Measurements from ENCODE around the gene MYBPC2. TPM values are rescaled to one million over a fixed set of nuclear protein-coding genes. Genes with fewer than 3 reads are reported as not detected.
A peak's percentile ranks its signal among the peaks of the same experiment; 100 is the strongest.
"Not testable (repeated sequence)": the region's sequence is repeated elsewhere in the genome, so short reads cannot be mapped to it uniquely, and the experiment has no call there.

The MYBPC2 gene
- 1 to 10 TPM in 1 of 2 donors, under 1 TPM in 1; 0.86 to 1.3 TPM for total RNA-seq

GRCh38 chr19:50432221-50433028, at the start of gene MYBPC2:
MYBPC2 (plus strand) TSS chr19:50432892; CDS start chr19:50432954, 62 bp downstream.
- no peak for DNase-seq
- ATAC-seq (replicated peaks in 1 of 2), result no peak
- peaks cover 20% of the 10 kb centered on the region for H3K4me1 Mint-ChIP-seq (ENCODE audit: low read depth)
- H3K27me3 Mint-ChIP-seq (ENCODE audit: low read depth), result peaks cover 56% of the 10 kb centered on the region
- no peaks in the 10 kb centered on the region for H3K9me3 Mint-ChIP-seq
- H3K27ac Mint-ChIP-seq, result peak within 1 kb of the TSS; percentile 84
- H3K4me3 Mint-ChIP-seq, result peak within 1 kb of the TSS; percentile 91 to 92
- H3K36me3 Mint-ChIP-seq (ENCODE audit: insufficient read depth in 2 of 2), result no peaks in the 10 kb centered on the region

DNA sequence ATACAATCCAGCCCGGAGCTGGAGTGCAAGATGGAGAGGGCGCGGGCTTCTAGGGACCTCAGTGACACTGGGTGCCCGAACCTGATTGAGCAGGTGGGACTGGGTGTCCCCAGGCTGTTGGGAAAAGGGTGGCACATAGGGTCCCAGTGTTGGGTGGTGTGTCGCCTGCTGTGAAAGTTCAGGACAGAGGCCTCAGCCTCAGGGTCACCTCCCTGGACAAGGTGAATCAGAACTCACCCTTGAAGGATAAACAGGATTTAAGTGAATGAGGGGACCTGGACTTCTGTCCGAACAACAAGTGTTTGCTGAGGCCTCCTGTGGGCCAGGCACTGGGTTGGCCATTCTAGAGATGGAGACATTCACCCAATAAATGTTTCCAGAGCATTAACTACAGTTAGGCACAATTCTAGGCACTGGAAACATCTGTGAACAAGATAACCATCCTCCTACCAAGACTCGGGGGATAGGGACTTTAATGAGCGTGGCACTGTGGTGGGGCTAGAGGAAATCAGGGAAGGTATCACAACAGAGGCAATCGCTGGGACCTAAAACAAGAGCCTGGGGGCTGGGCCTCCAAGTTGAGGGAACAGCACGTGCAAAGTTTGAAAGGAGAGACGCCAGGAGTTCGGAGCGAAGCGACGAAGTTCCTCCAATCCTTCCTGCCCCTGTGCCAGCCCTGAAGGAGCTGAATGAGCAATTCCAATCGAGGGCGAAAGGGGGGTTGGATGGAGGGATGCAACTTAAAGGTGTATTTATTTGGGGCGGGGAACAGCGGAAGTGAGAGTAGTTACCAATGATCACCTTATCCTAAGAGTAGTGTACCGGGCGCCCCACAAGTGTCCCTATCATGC, 49.5 kb upstream of the MYBPC2 start:
- Mint-ChIP-seq H3K27me3 (ENCODE audit: low read depth) (no peaks in the 10 kb centered on the region), H3K4me1 (ENCODE audit: low read depth) (peaks cover 46% of the 10 kb centered on the region), H3K9me3 (no peaks in the 10 kb centered on the region), H3K27ac (peak overlapping the region; percentile 55), H3K36me3 (ENCODE audit: insufficient read depth in 2 of 2) (peaks cover 12 to 23% of the 10 kb centered on the region in 2 donors), H3K4me3 (peak overlapping the region; percentile 88 to 98)
- ATAC-seq (replicated peaks in 1 of 2) (no peak), DNase-seq (no peak)

GRCh38 chr19:50383852-50384684, 48.6 kb upstream of the MYBPC2 start, which contains the start of gene POLD1:
POLD1 (plus strand) TSS chr19:50384347; CDS start chr19:50398852, 14,505 bp downstream.
- no peaks in the 10 kb centered on the region for H3K9me3 Mint-ChIP-seq
- H3K4me1 Mint-ChIP-seq (ENCODE audit: low read depth), result peaks cover 46% of the 10 kb centered on the region
- peaks cover 12 to 27% of the 10 kb centered on the region in 2 donors for H3K36me3 Mint-ChIP-seq (ENCODE audit: insufficient read depth in 2 of 2)
- peak within 1 kb of the TSS; percentile 74 for H3K27ac Mint-ChIP-seq
- DNase-seq (peak; percentile 99), ATAC-seq (replicated peaks in 1 of 2) (peak; percentile 90 to 92)
- no peaks in the 10 kb centered on the region for H3K27me3 Mint-ChIP-seq (ENCODE audit: low read depth)
- peak within 1 kb of the TSS; percentile 88 to 98 for H3K4me3 Mint-ChIP-seq

DNA sequence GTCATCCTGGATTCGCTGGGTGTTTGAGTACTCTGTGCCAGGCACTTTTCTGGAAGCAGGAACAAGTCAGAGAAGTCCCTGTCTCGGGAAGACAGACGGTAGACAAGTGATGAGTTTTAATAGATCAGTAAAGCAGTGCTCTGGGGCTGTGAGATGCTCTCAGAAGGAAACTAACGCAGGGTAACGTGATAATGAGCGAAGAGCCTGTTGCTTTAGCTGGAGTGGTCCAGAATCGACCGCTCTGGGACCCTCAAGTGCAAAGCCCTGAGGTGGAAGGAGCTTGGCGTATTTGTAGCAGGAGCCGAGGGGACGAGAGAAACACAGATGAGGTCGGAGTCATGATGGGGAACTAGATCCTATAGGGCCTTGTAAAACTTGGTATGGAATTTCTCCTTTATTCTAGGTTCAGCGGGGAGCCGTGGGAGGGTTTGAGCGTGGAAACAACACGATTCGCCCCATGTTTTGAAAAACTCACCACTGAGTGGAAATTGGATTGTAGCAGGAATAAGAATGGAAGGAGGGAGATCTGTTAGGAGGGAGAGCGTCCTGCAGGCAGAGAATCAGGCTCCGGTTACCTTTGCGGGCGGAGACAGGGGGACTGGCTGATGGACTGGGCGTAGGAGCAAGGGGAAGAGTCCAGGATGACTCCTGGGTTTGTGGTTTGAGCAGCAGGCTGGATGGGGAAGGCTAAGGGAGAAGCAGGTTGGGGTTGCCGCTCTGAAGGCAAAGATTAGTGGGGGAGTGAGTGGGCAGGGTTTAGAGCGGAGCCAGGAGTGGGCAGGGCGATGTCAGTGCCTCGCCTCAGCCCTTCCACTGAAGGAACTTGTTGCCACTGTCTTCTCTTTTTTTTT, 47.8 kb upstream of the MYBPC2 start:
- no peaks in the 10 kb centered on the region for H3K27me3 Mint-ChIP-seq (ENCODE audit: low read depth)
- peak overlapping the region; percentile 88 to 98 for H3K4me3 Mint-ChIP-seq
- H3K9me3 Mint-ChIP-seq, result no peaks in the 10 kb centered on the region
- DNase-seq, result no peak
- H3K27ac Mint-ChIP-seq, result peak overlapping the region; percentile 74
- peaks cover 46% of the 10 kb centered on the region for H3K4me1 Mint-ChIP-seq (ENCODE audit: low read depth)
- ATAC-seq (replicated peaks in 1 of 2), result no peak
- H3K36me3 Mint-ChIP-seq (ENCODE audit: insufficient read depth in 2 of 2), result peaks cover 11 to 23% of the 10 kb centered on the region in 2 donors

GRCh38 chr19:50387176-50387867, 45.4 kb upstream of the MYBPC2 start:
- Mint-ChIP-seq H3K9me3 (no peaks in the 10 kb centered on the region), H3K4me1 (ENCODE audit: low read depth) (peaks cover 46% of the 10 kb centered on the region), H3K27me3 (ENCODE audit: low read depth) (no peaks in the 10 kb centered on the region)

GRCh38 chr19:50387868-50388245, 44.8 kb upstream of the MYBPC2 start:
- no peaks in the 10 kb centered on the region for H3K9me3 Mint-ChIP-seq
- no peak for ATAC-seq (replicated peaks in 1 of 2)
- H3K27me3 Mint-ChIP-seq (ENCODE audit: low read depth), result no peaks in the 10 kb centered on the region
- peaks cover 43% of the 10 kb centered on the region for H3K4me1 Mint-ChIP-seq (ENCODE audit: low read depth)
- DNase-seq, result no peak
- no peak overlapping the region for H3K4me3 Mint-ChIP-seq
- peak overlapping the region; percentile 18 for H3K27ac Mint-ChIP-seq
- peaks cover 13 to 31% of the 10 kb centered on the region in 2 donors for H3K36me3 Mint-ChIP-seq (ENCODE audit: insufficient read depth in 2 of 2)

More at GRCh38 chr19:50387176-50387867, 45.4 kb upstream of the MYBPC2 start:
- Mint-ChIP-seq H3K36me3 (ENCODE audit: insufficient read depth in 2 of 2) (peaks cover 13 to 30% of the 10 kb centered on the region in 2 donors), H3K27ac (peak overlapping the region; percentile 18), H3K4me3 (peak overlapping the region in 1 of 2 donors; percentile 36)
- no peak for ATAC-seq (replicated peaks in 1 of 2)
- no peak for DNase-seq

DNA sequence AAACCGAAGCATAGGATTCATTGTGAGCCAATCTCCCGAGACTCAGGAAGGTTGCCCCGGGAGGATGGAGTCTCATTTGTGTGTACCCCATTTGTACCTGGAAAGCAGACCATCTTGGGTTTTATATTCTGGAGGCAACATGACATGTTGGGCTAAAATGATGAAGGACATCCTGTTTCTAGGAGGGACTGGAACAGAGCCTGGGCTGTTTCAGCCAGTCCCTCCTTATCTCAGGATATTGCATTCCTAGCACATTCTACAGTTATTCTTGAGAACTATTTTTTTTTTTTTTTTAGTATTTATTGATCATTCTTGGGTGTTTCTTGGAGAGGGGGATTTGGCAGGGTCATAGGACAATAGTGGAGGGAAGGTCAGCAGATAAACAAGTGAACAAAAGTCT, 42.4 kb upstream of the MYBPC2 start:
- H3K27ac Mint-ChIP-seq; H3K27me3 Mint-ChIP-seq (ENCODE audit: low read depth); H3K4me3 Mint-ChIP-seq; H3K9me3 Mint-ChIP-seq; ATAC-seq (replicated peaks in 1 of 2); DNase-seq: not testable (repeated sequence)
- Mint-ChIP-seq H3K4me1 (ENCODE audit: low read depth) (peaks cover 29% of the 10 kb centered on the region), H3K36me3 (ENCODE audit: insufficient read depth in 2 of 2) (peaks cover 6 to 26% of the 10 kb centered on the region in 2 donors)

DNA sequence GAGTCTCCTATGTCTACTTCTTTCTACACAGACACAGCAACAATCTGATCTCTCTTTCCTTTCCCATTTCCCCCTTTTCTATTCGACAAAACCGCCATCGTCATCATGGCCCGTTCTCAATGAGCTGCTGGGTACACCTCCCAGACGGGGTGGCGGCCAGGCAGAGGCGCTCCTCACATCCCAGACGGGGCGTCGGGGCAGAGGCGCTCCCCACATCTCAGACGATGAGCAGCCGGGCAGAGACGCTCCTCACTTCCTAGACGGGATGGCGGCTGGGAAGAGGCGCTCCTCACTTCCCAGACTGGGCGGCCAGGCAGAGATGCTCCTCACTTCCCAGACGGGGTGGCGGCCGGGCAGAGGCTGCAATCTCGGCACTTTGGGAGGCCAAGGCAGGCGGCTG, 41.7 kb upstream of the MYBPC2 start:
- H3K36me3 Mint-ChIP-seq (ENCODE audit: insufficient read depth in 2 of 2), result peaks cover 8 to 28% of the 10 kb centered on the region in 2 donors
- not testable (repeated sequence) for H3K27me3 Mint-ChIP-seq (ENCODE audit: low read depth); H3K9me3 Mint-ChIP-seq; H3K27ac Mint-ChIP-seq; DNase-seq; H3K4me3 Mint-ChIP-seq; ATAC-seq (replicated peaks in 1 of 2)
- H3K4me1 Mint-ChIP-seq (ENCODE audit: low read depth), result peaks cover 23% of the 10 kb centered on the region

- H3K27me3 Mint-ChIP-seq (ENCODE audit: low read depth), result no peaks in the 10 kb centered on the region
- H3K27ac Mint-ChIP-seq, result peak overlapping the region; percentile 19
- no peaks in the 10 kb centered on the region for H3K9me3 Mint-ChIP-seq
- ATAC-seq (replicated peaks in 1 of 2) (no peak), DNase-seq (no peak)
- peaks cover 10 to 26% of the 10 kb centered on the region in 2 donors for H3K36me3 Mint-ChIP-seq (ENCODE audit: insufficient read depth in 2 of 2)
- H3K4me3 Mint-ChIP-seq, result no peak overlapping the region
- H3K4me1 Mint-ChIP-seq (ENCODE audit: low read depth), result peaks cover 12% of the 10 kb centered on the region
Measured at GRCh38 chr19:50392759-50393158, 39.9 kb upstream of the MYBPC2 start.

GRCh38 chr19:50393589-50393988, 39.1 kb upstream of the MYBPC2 start:
- H3K4me3 Mint-ChIP-seq, result no peak overlapping the region
- ATAC-seq (replicated peaks in 1 of 2) (no peak), DNase-seq (no peak)
- H3K27ac Mint-ChIP-seq, result no peak overlapping the region
- peaks cover 10% of the 10 kb centered on the region for H3K4me1 Mint-ChIP-seq (ENCODE audit: low read depth)
- no peaks in the 10 kb centered on the region for H3K27me3 Mint-ChIP-seq (ENCODE audit: low read depth)
- peaks cover 12 to 23% of the 10 kb centered on the region in 2 donors for H3K36me3 Mint-ChIP-seq (ENCODE audit: insufficient read depth in 2 of 2)
- no peaks in the 10 kb centered on the region for H3K9me3 Mint-ChIP-seq

DNA sequence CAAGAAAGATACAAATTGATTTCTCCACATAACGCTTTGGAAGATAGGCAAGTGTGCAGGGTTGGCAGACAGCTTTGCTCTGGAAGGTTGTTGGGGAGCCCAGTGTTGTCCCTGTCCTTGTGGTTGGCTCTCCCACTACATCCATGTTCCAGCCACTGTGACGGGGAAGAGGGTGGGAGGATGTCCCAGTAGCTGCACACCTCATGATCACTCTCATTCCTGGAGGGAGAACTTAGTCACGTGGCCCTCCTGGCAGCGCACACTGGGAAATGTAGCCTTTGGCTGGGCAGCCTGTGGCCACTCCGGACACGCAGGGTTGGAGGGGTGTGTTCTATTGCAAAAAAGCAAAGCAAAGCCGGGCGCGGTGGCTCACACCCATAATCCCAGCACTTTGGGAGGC, 38.7 kb upstream of the MYBPC2 start:
- DNase-seq, result no peak
- Mint-ChIP-seq H3K4me1 (ENCODE audit: low read depth) (peaks cover 10% of the 10 kb centered on the region), H3K27me3 (ENCODE audit: low read depth) (no peaks in the 10 kb centered on the region), H3K36me3 (ENCODE audit: insufficient read depth in 2 of 2) (peaks cover 12 to 23% of the 10 kb centered on the region in 2 donors), H3K9me3 (no peaks in the 10 kb centered on the region), H3K27ac (no peak overlapping the region), H3K4me3 (no peak overlapping the region)
- ATAC-seq (replicated peaks in 1 of 2), result no peak

Measured in activated T-cell treated with anti-CD3 and anti-CD28 coated beads, Interleukin-2, amount 50 U/mL, for 72 hours (primary cell).